Activated effector memory CD4-positive, alpha-beta T cell treated with anti-CD3 and anti-CD28 coated beads, Interleukin-2, amount 50 U/mL, for 16 hours (primary cell): Measurements from ENCODE around the gene ZIC1.

Source experiments
- DNase-seq: peaks from one replicate; pipeline ENCODE4 v3.0.0-alpha.2; 2020

ZIC1 gene

GRCh38 chr3:147380977-147381376 lies 28.2 kb upstream of the ZIC1 start:
- no peak for DNase-seq

DNA sequence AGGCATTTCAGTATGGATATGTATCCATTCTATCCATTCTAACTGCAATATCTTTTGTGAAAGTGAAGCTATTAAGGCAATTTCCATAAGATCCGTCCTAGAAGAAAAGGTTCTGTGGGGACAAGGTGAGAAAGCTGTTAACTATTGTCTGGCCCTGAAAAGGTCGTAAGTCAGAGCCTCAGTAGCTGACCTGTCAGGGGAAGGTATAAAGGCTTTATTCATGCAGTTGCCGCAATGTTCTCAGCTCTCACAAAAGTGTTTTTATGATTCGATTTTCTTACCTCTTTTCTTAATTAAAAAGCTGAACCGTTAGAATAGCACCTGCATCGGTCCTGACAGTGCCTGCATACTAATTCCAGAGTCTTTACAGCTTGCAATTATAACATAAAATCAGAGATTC lies 27.6 kb upstream of the ZIC1 start:
- no peak for DNase-seq

DNA sequence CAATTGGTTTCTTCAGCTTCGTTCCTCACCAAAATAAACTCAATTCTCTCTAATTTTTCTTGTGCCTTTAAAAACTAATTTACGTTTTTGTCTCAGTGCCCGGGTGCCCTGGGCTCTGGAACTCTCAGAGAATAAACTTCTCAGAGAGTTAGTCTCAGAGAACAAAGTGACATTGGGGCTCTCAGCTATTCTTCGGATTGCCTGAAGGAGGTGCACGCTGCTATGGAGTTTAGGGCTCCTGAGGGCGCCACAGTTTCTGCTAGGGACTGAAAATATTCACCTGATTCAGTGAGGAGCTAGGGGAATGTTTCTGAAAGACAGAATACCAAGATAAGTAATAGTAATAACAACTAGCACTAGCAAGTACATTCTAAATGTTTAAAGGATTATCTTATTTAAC lies 25.5 kb upstream of the ZIC1 start:
- DNase-seq: no peak

- DNase-seq: no peak
Observed at GRCh38 chr3:147384210-147385058, 24.7 kb upstream of the ZIC1 start.

- no peak for DNase-seq
Observed at GRCh38 chr3:147385059-147386012, 23.8 kb upstream of the ZIC1 start.

DNA sequence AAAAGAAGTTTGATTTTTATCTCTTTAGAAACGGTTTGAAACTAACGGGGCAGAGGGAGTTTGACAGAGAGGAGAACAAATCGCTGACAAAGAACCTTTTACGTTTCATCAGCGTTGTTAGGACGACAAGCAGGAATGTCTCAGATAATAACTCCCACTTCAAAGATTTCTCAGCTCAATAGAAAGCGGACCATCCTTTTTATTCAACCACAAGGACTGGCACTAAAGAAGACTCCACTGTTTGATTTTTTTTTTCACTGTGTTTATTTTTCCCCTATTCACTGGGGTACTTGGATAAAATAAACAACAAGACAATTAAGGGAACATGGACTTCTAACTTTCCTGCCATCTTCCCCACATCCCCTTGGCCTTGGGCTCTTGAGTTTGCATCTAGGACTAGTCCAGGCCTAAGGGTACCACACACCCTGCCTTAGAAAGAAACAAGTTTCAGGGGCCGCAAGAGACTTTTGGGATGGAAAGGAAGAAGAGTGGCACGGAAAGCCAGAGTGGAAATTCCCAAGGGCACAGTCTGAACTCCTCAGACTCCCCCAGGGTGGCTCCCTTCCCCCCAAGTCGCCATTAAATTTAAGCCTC lies 21.8 kb upstream of the ZIC1 start:
- DNase-seq: no peak

GRCh38 chr3:147387885-147388699 lies 21.1 kb upstream of the ZIC1 start:
- no peak for DNase-seq

- DNase-seq: no peak
Observed at GRCh38 chr3:147388700-147389580, 20.2 kb upstream of the ZIC1 start.

GRCh38 chr3:147389717-147390116 lies 19.4 kb upstream of the ZIC1 start:
- DNase-seq: no peak

DNA sequence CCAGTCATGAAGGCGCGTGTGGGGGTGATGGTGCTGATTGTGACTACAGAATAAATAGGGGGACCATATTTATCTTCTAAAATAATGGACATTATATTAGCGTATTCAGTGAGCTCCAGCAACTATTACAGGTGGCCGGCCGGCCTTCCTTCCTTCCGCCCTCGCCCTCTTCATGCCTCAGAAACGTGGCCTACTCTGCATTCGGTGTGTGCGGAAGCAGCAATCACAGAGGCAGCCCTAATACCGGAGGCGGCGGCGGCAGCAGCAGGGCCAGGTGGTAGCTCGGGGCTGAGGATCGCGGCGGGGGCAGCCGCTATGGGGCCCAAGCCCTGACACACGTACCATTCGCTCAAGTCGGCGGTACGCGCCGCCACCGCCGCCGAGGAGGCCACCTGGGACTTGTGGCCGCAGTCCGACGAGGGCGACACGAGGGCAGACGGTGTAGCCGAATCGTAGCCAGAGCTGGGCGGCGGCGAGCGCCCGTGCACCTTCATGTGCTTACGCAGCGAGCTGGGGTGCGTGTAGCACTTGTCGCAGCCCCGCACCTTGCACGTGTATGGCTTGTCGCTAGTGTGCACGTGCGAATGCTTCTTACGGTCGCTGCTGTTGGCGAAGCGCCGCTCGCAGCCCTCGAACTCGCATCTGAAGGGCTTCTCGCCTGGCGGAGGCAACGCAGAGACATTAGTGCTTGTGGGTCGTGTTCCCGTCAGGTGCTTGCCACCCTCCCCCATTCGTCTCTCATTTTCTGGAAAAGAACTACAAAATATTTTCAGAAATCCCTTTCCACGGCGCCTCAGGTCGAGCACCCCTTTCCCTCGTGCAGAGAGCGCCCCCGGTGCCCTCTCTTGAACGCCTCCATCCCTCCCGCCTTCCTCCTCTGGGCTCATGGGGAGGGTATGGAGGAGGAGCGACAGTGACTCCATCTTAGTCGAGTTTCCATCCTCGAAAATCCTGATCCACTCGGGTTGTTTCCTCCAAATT lies 18.3 kb upstream of the ZIC1 start:
- DNase-seq: no peak

DNA sequence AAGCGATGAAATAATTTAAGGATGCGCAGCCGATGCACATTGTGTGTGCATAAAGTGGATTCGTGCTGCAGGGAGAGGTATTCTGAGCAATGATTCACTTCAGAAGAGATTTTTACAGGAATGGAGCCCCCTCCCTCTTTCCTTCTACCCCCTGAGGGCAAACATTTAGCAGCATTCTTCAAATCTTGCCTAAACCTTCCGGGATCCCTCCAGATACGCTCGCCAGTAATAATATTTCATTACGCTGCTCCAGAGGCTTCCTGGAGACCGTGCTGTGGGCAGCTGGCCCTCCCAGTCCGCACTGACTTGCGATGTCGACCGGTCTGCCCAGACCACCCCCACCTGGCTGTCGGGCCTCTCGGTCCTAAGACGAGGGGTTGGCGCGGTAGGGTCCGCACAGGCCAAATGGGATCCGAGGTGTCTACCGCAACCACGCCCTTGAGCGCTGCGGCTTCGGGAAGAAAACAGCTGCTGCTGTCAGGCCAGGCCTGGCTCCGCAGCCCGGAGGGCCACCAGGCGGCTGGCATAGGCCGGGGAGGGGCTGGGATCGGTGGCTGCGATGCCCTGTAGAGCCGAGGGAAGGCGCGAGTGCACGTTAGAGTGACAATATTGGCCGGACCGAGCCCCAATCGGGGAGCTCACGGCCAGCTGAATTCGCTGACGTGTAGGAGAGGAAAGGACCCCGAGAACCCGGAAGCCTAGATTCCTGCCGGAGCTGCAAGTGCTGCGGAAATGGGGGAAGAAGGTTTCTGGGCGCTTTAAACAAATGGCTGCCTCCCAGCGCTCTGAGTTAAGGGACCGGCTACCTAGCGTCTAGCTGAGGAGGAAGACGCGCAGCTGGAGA lies 17.2 kb upstream of the ZIC1 start:
- no peak for DNase-seq

- no peak for DNase-seq
Observed at GRCh38 chr3:147392625-147392946, 16.6 kb upstream of the ZIC1 start.

- no peak for DNase-seq
Observed at GRCh38 chr3:147393261-147393942, 15.8 kb upstream of the ZIC1 start.

GRCh38 chr3:147393943-147394883 lies 15.0 kb upstream of the ZIC1 start:
- no peak for DNase-seq

GRCh38 chr3:147394884-147395225 lies 14.3 kb upstream of the ZIC1 start:
- DNase-seq: no peak

- DNase-seq: no peak
Observed at GRCh38 chr3:147395899-147396711, 13.1 kb upstream of the ZIC1 start.

DNA sequence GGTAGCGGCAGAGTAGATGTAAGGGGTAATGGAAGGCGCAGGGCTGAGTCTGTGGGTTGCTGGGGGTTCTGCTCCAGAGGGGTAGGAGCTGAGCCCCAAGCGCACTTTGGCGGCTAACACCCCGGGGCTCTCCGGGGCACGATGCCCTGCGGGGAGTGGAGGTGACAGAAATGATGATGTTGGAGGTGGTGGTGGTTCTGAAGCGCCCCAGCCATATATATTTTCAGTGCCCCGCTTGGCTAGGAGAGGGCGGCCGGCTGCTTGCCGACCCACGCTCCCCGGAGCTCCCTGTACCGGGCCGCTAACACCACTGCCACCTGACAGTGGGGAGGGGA lies 12.5 kb upstream of the ZIC1 start:
- no peak for DNase-seq
